HL-60/S4 treated with retinoic acid at 250 ng/mL for 4 days and 3 days (cell line): ENCODE data around the gene ADAMTS17.
"Not testable (repeated sequence)": the region's sequence is repeated elsewhere in the genome, so short reads cannot be mapped to it uniquely, and the experiment has no call there.

Experiments
- in situ Hi-C: fragments of 300-500 bp; cut with MboI; formaldehyde crosslinking; loops from 2 replicates; pipeline ENCODE4 v1.7.0; 2022; ENCODE audit warnings: low sequenced_read_pairs

The ADAMTS17 gene

DNA sequence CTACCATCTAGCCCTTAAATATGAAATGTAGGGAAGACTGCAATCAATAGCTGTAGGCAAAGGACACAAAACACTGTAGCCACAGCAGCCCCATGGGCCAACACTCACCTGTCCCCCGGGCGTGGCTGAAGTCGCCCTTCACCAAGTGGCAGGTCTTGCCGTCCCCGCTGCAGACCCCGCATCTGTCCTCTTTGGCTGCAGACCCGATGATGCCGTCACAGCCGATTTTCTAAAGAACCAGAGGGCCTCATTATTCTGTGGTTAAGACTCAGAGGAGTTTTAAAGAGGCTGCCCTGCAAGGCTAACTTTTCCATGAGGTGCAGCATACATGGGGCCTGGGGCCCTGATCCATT lies 245.6 kb downstream of the ADAMTS17 start:
- in situ Hi-C loops, result no loop called here

DNA sequence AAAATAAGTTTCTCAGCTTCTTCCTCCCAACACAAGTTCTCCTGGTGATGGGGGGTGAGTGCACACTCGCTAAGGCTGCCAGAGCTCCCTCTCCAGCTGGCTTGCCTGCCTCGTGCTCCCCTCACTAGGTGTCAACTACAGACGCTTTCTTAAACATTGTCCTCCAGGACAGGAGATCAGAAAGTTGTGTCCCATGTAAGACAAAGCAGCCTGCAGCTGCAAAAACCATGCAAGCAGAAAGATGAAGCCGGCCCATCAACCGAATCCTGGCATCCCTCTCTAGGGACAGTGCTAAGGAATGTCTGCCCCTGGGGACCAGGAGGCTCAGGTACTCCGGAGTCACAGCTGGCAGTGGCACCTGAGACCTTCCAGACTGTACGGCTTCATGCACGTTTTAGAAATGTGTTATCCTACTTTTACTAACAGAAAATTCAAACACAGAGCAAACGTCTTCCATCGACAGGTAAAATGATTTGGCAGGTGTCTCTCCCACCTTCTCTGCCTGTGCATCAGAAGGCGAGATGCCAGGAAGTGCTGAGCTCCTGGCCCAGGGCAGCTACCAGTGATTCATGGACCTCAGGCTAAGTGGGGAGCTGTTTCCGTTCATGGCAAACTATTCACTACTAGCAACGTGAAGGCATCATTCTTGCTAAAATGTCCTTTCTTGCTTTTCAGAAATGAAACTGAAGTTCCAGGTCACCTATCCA lies 246.1 kb downstream of the ADAMTS17 start:
- in situ Hi-C loops, result no loop called here

DNA sequence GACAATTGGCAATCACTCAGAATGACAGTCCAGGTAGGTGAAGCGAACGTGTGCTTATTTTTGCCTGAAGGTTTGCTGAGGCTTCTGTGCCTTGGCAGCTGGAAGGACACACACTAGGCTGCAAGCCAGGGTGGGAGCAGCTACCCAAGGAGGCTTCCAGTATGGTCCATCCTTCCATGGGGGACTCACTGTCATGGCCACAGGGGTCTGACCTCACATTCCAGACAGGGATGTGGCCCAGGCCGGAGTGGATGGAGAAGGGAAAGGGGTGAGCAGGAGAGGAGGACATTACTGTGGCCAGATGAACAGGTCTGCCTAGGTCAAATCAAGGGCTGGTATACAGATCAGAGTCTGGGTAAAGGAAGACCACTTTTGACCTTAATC lies 247.7 kb downstream of the ADAMTS17 start:
- in situ Hi-C loops, result no loop called here

DNA sequence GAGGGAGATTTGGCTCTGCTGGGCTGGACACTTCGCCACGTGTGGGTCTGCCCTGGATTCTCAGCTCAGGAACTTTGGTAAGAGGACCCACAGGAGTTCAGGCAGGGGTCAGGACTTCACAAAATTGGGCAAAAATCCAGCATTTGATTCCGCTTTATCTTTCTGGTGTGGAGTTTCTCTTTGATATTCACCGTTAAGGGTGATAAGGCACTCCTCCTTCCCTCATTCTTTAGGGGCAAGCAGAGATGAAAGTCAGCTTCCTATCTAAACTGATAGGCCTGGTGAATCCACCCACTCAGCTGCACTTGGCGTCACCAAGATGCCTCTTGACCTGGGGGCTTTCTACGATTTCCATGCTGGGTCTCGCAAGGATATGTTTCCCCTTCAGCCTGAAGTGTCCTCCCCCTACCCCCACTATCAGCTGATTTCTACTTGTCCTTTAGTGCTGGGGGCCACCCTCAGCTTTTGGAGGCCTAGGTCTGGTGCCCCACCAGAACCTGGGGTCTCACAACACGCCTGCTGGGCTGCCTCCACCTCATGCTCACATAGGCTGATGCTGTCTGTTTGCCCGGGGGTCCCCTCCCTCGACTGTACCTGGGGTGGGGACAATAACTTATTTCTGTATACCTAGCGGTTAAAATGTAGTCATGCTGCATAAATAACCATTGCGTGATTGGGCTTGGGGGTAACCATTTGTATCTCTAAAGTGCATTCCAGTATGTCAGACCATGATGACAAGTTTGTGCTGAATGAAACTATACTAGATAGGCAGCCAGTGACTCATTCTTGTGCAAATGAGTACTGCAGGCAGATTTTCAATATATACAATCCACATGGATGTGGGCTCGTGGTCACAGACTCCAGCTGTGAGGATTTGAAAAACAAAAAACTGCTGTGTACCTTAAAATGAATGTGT lies 248.3 kb downstream of the ADAMTS17 start:
- in situ Hi-C loops, result no loop called here

DNA sequence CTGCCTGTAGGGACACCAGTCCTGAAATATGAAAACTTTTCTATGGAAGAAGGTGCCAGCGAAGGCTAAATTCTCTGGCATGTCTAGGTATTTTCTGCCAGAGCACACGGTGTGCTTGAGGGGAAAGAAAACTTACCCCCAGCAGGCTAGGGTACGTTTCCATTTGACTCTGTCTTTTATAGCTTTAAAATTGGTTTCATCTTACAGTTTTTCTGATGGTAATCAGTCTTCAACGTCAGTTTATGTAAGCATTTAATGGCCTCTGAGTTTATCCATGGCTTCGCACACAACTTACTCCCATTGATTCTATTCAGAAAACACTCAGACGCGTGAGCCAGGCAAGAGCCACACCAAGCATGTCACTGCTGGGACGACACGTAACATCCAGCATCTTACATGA lies 249.7 kb downstream of the ADAMTS17 start:
- in situ Hi-C loops, result no loop called here

DNA sequence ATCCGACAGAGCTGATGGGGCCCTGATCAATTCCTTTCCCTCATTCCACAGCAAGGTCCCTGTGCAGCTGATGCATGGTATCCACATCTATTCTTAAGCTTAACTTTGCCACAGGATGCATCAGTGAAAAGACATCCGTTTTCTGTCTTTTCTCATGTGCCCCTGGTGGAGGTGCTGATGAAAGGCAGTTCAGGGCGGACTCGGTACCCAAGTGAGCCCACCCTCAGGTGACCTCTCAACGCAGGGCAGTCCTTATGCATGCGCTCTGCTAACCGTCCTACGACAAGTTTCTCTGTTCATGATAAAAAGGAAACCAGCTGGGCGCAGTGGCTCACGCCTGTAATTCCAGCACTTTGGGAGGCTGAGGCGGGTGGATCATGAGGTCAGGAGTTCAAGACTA lies 251.4 kb downstream of the ADAMTS17 start:
- in situ Hi-C loops, result no loop called here

DNA sequence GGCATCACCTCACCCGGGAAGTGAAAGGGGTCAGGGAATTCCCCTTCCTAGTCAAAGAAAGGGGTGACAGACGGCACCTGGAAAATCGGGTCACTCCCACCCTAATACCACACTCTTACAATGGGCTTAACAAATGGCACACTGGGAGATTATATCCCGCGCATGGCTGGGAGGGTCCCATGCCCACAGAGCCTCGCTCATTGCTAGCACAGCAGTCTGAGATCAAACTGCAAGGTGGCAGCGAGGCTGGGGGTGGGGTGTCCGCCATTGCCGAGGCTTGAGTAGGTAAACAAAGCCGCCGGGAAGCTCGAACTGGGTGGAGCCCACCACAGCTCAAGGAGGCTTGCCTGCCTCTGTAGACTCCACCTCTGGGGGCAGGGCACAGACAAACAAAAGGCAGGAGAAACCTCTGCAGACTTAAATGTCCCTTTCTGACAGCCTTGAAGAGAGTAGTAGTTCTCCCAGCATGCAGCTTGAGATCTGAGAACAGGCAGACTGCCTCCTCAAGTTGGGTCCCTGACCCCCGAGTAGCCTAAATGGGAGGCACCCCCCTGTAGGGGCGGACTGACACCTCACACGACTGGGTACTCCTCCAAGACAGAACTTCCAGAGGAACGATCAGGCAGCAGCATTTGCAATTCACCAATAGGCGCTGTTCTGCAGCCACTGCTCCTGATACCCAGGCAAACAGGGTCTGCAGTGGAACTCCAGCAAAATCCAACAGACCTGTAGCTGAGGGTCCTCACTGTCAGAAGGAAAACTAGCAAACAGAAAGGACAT lies 257.5 kb downstream of the ADAMTS17 start:
- in situ Hi-C loops, result not testable (repeated sequence)

DNA sequence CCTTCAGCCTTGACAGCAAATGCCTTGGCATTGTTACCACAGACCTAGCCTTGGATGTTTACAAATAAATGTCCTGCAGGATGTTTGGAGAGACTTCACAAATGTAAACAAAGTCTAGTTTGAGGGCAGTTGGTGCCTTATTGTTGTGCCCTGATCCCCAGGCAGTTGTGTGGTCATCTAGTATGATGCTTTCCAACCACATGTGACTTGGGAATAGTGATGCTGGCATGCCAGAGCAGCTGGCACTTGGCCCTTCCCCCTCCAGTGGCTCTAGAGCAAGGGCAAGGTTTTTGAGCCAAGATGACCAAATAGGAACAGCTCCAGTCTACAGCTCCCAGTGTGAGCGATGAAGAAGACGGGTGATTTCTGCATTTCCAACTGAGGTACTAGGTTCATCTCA lies 258.2 kb downstream of the ADAMTS17 start:
- in situ Hi-C loops, result no loop called here

DNA sequence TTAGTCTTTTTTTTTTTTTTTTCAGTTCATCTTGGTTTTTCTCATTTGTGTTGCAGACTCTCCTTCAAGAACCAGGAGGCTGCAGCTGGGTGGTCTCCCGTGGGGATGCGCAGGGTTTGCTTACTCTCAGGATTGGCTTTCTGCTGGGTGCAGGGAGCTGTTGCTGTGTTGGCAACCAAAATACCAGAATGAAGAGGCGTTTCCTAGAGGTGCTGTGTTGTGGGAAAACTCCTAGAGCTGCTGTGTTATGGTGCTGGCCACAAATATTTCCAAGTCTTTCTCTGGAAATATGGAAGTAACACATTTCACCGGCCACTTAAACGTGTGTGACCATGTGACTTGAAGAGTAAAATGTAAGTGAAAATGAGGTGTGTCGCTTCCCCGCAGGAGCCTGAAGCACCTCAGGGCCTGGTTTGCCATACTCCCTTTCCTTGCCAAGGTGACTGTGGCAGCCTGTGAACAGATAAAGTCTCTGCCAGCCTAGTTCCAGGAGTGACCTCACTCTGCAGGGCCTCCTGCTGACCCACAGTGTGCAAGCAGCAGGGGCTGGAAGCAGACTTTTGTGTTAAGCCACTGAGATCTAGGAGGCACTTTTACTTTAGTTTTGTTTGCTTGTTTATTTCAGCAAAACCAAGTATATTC lies 258.9 kb downstream of the ADAMTS17 start:
- in situ Hi-C loops, result no loop called here

DNA sequence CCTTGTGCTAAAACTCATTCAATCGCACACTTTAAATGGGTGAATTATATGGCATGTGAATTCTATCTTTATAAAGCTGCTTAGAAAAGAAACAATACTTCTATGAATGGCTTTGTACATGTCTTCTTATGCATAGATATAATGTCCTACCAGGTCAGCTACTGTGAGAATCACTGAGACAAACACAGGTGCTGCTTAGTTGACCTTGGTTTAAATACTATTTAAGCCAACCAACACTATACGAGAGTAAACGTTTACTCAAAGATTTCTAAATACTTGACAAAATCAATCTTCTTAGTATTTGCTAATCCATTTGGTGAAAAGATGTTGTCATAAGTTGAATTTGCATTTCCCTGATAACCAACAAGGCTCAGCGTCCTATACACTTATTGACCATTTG lies 260.3 kb downstream of the ADAMTS17 start:
- in situ Hi-C loops, result no loop called here

DNA sequence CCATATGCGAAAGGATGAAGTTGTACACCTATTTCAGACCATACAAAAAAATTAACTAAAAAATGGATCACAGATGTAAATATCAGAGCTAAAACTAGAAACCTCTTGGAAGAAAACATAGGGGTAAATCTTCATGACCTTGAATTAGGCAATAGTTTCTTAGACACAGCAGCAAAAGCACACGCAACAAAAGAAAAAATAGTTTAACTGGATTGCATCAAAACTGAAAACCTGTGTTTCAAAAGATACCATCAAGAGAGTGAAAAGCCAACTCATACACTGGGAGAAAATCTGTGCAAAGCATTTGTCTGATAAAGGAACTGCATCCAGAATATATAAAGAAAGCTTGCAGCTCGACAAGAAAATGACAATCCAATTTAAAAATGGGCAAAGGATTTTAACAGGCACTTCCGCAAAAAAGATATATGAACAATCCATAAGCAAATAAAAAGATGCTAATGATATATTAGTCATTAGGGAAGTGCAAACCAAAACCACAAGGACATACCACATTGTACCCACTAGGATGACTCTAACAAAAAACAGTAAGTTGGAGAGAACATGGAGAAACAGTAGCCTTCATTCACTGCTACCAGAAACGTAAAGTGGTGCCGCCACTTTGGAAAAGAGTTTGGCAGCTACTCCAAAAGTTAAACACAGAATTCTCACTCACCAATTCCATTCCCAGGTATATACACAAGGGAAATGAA lies 263.1 kb downstream of the ADAMTS17 start:
- in situ Hi-C loops, result no loop called here

DNA sequence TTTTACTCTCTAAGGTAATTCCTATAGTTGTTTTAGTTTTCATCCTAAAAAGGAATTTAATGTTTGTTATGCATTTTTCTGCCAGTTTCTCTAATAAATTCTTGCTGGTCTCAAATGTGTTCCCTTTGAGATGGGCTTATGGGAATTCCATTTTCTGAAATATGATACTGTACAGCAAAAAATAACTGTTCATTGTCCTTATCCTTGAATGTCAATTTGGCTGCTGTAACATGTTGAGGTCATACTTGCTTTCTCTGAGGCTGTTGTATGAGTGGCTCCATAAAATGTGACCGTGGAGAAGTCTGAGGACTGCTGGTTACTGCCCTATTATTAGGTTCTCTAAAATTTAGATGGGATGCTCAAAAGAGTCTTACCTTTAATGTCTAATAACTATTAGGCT lies 266.5 kb downstream of the ADAMTS17 start:
- in situ Hi-C loops, result no loop called here

DNA sequence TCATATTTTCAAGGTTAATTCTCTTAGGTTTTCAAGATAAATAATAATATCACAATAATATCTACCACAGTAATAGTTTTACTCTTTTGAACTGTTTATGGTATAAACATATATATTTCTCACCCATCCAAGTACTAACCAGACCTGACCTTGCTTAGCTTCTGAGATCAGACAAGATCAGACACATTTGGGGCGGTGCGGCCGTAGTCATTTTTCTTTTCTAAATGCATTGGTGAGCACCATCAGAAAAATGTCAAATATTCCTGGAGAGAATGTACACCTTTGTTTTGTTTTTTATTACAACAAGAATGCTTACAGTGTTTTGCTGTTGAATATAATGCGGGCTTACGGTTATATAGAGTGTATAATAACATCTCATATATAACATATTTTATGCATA lies 267.8 kb downstream of the ADAMTS17 start:
- in situ Hi-C loops, result no loop called here

DNA sequence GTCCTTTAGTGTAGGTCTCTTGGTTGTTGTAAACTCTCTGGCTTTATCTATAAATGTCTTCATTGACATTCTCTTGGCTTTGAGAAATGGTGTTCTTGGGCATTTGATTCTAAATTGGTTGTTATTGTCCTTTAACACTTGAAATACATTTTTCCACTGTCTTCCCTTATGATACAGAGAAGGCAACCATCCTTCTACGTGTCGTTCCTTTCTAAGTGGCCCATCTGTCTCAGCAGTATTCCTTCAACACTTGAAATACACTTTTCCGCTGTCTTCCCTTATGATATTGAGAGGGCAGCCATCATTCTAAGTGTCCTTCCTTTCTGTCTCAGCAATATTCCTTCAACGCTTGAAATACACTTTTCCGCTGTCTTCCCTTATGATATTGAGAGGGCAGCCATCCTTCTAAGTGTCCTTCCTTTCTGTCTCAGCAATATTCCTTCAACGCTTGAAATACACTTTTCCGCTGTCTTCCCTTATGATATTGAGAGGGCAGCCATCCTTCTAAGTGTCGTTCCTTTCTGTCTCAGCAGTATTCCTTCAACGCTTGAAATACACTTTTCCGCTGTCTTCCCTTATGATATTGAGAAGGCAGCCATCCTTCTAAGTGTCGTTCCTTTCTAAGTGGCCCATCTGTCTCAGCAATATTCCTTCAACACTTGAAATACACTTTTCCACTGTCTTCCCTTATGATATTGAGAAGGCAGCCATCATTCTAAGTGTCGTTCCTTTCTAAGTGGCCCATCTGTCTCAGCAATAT lies 275.1 kb downstream of the ADAMTS17 start:
- in situ Hi-C loops, result not testable (repeated sequence)

DNA sequence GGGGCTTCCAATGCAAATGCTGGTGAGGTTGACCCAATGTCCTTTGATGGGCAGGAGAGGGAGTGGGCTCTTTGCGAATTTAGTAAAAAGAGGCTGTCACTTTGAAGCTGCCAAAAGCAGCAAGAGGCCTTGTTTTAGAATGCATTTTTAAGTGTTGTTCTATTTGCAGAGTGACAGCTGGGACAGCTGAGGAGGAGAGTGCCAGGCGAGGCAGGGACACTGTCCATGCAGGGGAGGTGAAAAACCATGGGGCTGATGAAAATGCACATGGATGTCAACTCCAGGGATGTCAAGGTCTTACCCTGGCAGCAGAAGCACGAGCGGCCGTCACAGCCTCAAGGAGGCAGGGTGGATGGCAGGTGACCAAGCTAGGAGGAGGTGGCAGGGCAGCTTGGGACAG lies 279.8 kb downstream of the ADAMTS17 start:
- in situ Hi-C loops, result no loop called here

DNA sequence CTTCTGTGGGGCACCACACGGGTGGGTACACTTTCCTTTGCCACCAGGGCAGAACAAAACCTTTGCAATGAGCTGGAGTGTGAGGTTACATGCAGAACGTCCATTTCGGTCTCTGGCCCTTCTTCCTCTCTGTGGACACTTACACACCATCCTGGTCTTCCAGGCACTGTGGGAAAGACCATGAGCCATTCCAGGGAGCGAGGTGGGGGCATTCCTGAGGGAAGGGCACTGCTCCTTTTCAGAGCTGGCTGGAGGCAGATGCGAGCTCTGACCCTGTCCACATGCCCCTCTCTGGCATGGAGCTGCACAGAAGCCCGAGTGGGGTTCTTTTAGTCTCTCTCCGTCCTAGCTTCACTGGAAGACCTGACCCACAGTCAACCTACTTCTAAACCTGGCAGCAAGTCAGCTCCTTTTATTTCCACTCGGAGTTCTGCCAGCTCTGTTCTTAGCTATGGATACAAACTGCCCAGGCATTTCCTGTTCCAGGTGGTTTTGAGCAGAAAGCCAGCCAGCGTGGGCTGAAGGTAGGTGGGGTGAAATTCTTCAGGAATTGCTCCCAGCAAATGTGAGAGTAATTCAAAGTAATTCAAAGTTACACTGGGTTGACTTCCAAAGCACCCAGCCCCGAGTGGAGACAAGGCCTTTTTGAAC lies 281.4 kb downstream of the ADAMTS17 start:
- in situ Hi-C loops, result no loop called here

DNA sequence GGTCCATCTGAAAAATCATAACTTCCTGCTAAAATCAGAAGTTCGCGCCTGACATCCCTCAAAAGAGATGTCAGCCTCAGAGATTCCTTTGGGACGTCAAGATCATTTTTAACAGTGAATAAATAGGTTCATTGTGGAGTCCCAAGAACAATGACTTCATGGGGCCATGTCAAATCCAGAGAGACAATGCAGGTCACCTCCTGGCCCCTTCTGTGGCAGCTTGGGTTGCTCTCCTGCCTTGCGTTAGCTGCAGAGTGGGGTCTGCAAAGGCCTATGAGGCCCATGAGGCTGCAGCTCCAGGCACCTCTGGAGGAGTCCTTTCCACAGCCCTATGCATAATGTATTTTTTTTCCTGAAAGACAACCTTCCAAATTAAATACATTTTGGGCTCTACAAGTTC lies 282.3 kb downstream of the ADAMTS17 start:
- in situ Hi-C loops, result no loop called here

DNA sequence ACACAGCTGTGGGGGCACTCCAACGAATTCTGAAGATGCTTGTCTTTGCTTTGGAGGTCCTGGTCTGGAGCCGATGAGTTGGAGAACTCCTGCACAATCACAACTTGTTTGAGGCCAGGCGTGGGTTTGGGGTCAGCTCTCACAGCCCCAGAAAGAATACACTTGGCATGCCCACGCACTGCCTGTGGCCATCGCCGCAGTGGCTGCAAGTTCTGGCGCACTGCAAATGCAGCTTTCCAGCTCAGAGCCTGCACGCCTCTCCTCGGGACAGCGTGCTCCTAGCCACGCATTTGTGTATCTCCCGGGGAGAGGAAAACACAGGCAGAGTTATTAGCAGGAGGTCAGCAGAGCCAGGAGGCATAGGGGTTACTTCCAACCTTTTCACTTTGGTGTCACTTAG lies 282.7 kb downstream of the ADAMTS17 start:
- in situ Hi-C loops, result no loop called here

DNA sequence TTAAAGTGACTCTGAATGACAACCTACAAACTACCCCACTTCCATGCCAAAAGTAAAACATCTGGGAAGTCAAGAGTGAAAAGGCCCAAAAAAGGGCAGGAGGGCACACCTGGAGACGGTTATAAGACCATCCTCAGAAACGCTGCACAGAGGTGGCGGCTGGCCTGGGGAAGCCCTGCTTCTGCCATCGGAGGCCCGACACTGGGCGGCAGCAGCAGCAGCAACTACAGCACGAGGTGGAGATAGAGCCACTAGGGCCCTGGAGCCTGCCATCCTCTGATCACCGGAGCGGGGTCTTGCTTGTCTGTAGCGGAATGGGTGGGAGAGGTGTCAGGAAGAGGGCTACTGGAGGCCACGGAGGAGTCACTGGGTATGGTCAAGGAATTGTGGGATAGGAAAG lies 283.3 kb downstream of the ADAMTS17 start:
- in situ Hi-C loops, result no loop called here
